HT1080 (cell line): Measurements from ENCODE around the gene CTSE. TPM values are rescaled to one million over a fixed set of nuclear protein-coding genes. Genes with fewer than 3 reads are reported as not detected.
"Not testable (repeated sequence)": the region's sequence is repeated elsewhere in the genome, so short reads cannot be mapped to it uniquely, and the experiment has no call there.

ENCODE experiments used
- DNase-seq: peaks from one replicate; pipeline ENCODE4 v3.0.0-alpha.2; 2015; ENCODE audit warnings: low read depth
- total RNA-seq: library from RNA; depleted of rRNA; stranded (reverse); fragments of >200 nt; shearing (Covaris generic); gene quantifications from 2 replicates; pipeline ENCODE4 v1.2.3, GENCODE V29; 2014

Gene CTSE
- total RNA-seq, 1 experiment from 2014 or later = 0.34 TPM

GRCh38 chr1:206020393-206021007, 3.2 kb downstream of the CTSE start:
- no peak for DNase-seq

DNA sequence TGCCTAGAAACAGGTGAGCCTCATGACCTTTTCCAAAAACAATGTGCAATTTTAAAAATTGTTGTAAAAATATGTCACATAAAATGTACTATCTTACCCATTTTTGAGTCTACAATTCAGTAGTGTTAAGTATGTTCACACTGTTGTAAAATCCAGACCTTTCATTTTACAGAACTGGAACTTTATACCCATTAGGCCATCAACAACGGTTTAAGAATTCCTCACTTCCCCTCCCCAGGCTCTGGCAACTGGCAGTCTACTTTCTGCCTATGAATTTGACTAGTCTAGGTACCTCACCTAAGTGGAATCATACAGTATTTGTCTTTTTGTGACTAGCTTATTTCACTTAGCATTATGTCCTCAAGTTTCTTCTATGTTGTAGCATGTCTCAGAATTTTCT, 8.6 kb downstream of the CTSE start:
- DNase-seq = no peak

- DNase-seq = no peak
These were observed 9.1 kb downstream of the CTSE start for GRCh38 chr1:206014601-206015000.

DNA sequence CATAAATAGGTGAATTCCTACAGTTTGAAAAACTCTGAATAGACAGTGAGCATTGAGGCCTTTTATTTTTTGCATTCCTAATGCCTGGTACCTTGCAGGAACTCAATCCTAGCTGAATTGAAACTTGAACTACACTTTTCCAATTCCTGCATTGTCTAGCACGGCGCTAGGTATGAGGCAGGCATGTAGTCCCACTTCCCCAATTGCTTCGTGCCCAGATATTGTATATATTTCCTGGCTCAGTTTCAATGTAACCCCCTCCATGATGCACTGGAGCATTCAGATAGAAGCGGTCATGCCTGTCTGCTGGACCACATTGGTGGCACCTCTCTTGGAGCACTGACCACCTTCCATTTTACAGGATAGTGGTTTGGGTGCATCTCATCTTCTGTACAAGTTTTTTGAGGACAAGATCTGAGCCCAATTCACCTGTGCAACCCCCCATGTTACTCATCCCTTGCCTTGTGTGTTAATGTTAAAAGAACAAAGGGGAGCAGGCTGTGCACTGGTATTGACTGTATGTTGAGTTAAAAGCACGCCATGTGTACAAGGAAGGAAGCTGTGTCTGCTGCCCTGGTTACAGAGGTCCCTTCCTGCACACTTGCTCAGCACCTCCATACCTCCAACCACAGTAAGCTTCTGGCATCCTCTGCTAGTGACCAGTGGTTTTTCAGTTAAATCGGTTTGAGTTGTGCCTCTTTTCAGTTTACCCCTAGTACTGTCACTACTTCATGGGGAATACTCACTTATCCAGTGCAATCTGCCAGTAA, 10.5 kb downstream of the CTSE start:
- DNase-seq = no peak

GRCh38 chr1:206012086-206012859, 11.4 kb downstream of the CTSE start:
- DNase-seq = no peak

DNA sequence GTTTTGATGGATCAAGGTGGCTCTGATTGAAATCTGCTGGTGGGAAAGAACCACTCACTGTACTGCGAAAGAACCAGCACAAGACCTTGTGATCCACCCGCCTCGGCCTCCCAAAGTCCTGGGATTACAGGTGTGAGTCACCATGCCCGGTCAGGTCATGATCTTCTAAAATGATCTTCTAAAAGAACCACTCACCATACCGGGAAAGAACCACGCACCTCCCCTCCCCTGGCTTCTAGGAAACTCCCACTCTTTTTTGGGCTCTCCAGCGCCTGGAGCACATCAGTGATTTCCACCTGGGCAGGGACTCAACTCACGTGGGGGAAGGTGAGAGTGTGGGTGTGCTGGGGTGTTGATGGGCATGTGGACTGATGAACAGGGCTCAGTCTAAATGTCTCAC, 12.6 kb downstream of the CTSE start:
- no peak for DNase-seq

DNA sequence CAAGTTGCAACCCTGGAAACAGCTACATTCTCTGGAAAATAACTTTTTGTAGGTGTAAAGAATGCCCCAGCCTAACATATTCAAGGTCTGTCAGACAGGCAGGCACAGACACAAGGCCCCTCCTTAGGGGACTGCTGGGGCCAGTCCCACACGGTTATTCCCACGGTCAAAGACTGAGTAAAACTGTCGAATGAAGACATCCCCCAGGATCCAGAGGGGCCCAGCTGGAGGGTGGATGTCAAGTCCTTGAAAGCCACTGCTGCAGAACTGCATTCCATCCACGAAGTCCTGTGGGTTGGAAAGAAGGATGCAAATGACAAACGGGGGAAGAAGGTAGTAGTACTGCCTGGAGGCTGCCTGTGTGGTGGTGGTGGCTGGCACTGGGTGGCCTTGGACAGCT, 13.6 kb downstream of the CTSE start:
- DNase-seq = no peak

- no peak for DNase-seq
These were observed 16.7 kb downstream of the CTSE start for GRCh38 chr1:206006946-206007345.

DNA sequence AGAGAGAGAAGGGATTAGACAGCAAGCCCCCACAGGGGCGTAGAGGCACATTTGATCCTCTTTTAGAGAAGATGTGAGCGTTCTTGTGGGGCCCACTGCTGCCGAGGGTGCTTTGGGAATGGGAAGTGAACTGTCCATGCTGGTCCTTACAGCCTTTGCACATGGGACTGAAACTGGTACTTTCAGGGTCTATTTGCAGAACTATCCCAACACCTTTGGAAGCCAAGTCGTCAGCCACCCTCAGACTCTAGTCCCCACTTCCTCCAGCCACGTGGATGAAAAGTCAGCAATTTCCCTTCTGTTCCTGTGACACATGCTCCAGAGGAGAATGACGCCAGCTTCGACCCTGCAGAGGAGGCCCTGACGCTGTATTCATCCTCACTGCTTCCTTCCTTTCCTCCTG, 17.9 kb downstream of the CTSE start:
- no peak for DNase-seq

GRCh38 chr1:206005234-206005633, 18.5 kb downstream of the CTSE start:
- no peak for DNase-seq

- DNase-seq = no peak
These were observed 18.9 kb downstream of the CTSE start for GRCh38 chr1:206004826-206005225.

DNA sequence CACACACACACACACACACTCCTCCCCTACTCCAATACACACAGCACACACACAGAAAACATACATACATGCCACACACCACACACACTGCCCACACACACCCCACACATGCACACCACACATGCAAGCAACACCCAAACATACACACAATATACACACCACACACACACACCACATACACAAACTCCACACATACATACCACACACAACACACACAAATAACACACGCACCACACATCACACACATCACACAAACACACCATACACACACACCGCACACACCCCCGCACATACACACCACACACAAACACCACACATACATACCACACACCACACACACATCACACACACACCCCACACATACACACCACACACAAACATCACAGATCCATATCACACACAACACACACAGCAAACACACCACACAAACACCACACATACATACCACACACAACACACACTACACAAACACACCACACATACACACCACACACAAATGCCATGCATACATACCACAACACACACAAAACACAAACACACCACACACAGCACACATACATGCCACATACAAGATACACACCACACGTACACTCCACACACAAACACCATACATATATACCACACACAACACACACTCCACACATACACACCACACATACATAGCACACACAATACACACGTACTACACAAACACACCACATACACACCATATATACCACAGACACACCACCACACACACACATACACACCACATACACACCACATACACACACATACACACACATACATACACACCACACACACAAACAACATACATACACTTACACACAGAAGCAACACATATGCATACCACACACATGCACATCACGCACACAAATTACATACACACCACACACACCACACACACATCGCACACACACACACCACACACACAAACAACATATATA, 19.6 kb downstream of the CTSE start:
- DNase-seq = no peak

- no peak for DNase-seq
These were observed 20.6 kb downstream of the CTSE start, which contains the start of gene RAB7B for GRCh38 chr1:206002871-206003801. Gene RAB7B (minus strand): TSS chr1:206003395. CDS start chr1:205994135, 9,260 bp downstream.

DNA sequence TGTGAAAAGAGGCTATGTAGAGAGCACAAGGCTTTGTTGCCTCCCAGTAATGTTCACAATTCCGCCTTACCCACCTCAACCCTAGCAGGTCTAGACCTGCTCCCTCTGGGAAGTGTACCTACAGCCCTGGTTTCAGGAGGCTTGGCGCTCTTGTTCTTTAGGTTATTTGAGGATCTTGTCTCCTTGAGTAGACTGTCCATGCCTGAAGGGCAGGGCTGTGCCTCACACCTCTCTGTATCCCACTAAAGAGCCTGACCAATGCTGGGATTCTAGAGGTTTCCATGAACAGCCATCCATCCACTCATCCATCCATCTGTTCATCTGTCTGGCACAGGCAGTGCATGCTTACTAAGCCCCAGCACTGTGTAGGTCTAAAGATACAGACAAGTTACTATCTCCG, 21.5 kb downstream of the CTSE start:
- no peak for DNase-seq

GRCh38 chr1:206001476-206001888, 22.2 kb downstream of the CTSE start:
- DNase-seq = peak; percentile 91

DNA sequence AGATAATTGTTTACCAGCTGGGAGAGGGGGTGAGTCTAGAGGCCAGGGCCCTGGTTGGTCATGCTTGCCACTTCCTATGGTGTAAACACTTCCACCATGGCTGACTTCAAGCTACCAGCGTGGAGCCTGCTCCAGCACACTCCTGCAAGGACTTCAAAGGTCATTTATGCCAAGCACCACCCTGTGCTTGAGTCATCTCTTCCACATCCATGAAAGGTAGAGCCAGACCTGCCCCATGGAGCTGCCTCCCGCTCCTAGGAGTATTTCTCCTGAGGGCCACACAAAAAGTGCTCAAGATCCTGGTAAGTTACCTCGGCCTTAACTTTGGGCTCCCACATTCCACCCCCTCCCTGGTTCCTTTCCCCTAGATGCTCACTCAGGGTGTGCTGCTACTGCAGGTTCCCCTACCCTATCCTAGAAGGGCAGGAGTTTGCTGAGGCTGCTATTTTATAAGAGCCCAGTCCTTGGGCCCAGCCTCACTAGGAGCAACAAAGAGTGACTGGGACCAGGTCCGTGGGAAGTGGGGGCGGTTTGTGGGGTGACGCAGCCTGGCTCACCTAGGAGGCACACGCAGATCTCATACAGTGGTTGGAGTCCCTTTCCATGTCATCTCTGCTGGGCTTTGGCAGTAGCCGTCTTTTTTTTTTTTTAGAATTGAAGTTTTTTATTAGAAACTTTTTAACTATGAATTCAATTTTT, 22.9 kb downstream of the CTSE start:
- peak; percentile 39 for DNase-seq

- no peak for DNase-seq
These were observed 25.0 kb downstream of the CTSE start for GRCh38 chr1:205998457-205999241.

GRCh38 chr1:205996641-205997040, 27.1 kb downstream of the CTSE start:
- DNase-seq = not testable (repeated sequence)
